Activated T-helper 9 cell treated with anti-CD3 and anti-CD28 coated beads, Interleukin-2, amount 50 U/mL, for 16 hours (primary cell): ENCODE results near the gene NT5C3A.
"Not testable (repeated sequence)": the region's sequence is repeated elsewhere in the genome, so short reads cannot be mapped to it uniquely, and the experiment has no call there.

Source experiments
- DNase-seq: peaks from one replicate; pipeline ENCODE4 v3.0.0-alpha.2; 2020; ENCODE audit warnings: low read depth

NT5C3A gene

DNA sequence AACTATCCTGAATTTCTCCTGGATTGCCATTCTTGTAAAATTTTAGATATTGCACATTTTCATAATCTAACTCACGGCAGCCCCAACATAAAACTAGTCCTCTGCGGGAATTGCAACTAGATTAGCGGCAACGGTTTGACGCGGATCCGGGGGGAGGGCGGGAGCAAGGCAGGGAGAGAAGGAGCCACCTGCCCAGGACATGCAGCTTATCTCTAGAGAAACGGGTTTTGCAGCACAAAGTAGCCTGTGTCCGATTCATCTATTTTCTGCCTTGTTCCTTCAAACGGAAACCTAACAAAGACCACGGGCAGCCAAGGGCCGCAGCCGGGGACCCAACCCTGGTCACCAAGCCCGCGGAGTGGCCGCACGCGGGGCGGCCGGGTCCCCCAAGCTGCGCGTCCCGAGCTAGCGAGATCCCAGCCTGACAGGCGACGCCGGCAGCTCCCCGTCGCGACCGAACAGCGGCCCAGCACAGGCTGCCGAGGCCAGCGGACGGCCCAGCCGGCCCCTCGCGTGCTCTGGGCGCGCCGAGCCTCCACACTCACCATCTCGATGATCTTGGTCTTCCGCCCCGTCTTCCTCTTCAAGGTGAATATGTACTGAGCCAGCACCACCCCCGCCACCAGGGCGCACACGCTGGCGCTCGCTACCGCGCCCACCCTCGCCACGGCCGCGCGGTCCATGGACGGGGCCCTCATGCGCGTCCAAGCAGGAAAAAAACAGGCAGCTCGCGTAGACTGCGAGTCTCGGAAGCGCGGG is at the start of gene NT5C3A:
TSS of gene NT5C3A (minus strand) at position 754 of the 759 bp plus-strand sequence. CDS start at position 683, 71 bp downstream.
- DNase-seq = peak; percentile 8

DNA sequence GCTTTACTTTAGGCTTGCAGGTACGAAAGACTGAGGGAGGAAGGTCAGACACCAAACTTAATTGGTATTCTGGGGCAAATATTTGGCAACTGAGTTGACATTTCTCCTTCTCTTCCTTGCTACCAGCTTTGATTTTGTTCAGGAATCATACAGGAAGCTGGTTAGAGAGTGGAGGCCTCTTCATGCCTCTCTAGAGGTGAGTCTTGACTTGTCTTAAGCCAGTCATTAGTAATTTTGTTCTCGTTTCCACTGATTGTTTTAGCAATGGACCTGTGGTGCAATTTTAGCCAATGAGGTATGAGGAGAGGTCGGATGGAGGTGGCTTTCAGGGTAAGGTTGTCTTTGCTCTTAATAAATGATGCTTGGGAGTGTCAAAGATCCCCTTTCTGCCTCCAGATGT is 49.0 kb upstream of the NT5C3A start:
- DNase-seq = no peak

DNA sequence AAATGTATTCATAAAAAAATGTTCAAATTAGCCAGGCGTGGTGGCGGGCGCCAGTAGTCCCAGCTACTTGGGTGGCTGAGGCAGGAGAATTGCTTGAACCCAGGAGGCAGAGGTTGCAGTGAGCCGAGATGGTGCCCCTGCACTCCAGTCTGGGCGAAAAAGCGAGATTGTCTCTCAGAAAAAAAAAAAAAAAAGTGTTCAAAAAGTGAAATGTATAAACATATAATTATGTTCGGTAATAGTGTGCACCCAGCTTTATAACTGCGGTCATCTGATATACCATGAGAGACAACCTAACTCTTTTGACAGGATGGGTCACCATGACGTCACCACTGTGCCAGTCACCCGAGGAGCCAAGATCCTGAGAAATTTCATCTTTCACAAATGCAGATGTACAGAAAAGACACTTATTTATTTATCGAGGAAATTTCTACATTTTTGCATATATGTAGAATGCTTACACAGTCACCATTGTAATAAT is 47.2 kb upstream of the NT5C3A start:
- DNase-seq = no peak

DNA sequence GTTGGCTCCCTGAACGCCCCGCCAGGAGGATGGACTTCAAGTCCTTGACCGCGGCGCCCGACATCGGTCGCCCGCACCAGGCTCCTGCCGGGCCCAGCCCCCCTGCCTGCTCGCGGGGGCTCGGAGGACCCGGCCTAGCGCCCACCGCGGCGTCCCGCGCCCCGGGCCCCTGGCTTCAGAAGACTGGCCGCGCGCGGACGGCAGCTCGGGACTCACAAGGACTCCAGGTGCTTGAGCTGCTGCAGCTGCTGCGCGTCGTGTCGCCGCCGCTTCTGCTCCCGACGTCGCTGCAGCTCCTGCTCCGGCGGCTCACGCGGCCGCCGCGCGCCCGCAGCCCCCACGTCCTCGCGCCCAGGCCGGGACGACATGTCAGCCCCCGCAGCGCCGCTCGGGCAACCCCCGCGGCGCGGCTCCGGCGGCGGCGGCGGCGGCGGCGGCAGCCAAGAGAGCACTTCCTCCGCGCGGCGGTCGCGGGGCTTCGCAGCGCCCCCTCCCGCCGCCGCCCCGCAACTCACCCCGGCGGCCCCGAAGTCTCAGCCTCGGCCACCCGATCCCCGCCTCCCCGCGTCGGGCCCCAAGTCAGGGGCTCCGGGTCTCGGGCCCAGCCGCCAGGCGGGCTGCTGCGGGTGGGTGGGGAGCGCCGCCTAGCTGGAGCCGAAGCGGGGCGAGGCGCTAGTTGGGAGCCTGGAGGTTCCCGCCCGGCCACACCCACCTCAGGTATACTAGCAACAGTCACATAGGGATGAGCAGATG is 46.6 kb upstream of the NT5C3A start, which contains the start of gene RP9:
TSS of gene RP9 (minus strand) at position 400 of the 753 bp plus-strand sequence. CDS start at position 368, 32 bp downstream.
- peak; percentile 68 for DNase-seq

DNA sequence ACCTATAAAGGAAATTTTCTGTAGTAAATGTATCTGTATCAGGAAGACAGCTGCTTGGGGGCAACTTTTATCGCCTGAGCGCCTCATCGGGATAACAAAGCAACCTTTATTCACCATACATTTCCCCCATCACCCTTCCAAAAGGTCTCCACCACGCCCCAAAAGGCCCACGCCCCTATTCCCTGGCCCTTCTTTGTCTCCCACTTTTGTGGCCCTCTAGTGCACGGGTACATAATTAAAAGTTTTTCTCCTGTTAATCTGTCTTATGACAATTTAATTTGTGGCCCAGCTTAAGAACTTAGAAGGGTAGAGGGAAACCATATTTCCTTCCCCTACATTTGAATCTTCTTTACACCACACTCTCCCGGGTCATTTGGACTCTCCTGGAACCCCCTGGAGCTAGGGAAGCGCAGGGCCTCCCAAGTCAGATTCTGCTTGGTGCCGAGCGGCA is 46.0 kb upstream of the NT5C3A start:
- DNase-seq = no peak

DNA sequence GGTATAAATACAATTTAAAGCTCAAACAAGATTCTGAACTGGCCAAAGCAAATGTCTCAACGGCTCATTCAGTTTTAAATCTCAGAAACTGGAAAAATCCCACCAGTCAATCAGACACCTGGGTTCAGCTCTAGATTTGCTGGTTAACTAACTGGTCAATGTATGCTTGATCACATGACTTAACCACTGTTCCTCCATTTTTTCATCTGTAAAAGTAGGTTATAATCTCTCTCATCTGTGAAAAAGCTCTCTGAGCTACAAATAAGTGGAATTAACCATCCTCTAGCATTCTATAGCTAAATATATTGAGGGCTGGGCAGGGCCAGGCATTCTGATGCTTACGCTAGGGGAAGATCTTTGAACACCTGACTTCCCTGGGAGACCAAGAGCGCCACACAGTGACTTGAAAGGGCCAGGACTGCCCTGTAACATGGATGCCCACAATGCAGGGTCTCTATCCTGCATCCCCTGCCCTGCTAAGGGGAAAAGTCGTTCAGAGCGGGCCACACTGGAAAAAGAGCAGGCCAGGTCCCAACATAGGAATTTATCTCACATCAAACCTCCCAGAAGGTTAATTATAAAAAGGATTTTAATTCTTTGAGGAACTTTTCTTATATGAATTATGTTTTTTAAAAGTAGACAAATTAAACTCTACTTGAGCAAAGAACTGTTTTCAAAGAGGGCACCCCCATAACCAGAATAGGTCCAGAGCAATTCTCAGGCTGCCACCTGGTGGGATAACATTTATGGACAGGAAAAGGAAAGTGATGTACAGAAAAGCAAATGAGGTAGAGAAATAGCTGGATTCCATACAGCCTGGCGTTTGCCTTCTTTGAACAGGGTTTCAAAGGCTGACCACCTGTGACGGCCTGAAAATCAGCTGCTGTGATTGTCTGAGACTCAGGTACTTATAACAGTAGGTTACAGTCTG is 44.8 kb upstream of the NT5C3A start:
- DNase-seq = no peak

DNA sequence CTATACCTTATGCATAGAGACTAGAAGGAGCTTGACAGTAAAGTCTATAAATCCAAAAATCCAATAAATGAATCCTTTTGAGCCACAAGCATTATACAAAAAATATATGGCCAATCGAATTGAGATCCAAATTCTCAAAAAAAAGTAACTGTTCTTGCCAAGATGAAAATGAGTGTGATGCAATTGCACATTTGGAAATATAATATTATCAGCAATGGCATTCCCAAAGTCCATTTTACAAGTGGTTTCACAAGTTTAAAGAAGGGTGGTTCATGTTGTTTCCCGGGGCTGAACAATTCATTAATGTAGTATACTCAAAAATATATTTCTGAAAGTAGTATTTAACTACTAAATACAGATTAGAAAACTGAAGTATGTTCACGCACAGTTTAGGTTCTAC is 39.3 kb upstream of the NT5C3A start:
- DNase-seq = no peak

DNA sequence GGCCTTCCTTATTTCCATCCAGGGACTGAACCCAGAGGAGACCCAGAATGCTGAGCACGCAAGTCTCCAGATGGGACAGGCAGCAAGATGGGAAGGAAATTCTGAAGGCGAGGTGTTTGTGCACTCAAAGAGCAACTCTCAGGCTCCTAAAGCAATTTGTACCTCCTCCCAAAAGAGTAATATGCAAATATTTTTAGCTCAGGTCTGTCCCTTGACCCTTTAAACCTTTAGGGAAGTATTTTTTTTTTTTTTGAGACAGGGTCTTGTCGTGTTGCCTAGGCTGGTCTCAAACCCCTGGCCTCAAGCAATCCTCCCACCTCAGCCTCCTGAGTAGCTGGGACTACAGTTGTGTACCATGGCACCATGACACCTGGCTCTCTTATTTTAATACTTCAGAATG is 38.2 kb upstream of the NT5C3A start:
- no peak for DNase-seq

DNA sequence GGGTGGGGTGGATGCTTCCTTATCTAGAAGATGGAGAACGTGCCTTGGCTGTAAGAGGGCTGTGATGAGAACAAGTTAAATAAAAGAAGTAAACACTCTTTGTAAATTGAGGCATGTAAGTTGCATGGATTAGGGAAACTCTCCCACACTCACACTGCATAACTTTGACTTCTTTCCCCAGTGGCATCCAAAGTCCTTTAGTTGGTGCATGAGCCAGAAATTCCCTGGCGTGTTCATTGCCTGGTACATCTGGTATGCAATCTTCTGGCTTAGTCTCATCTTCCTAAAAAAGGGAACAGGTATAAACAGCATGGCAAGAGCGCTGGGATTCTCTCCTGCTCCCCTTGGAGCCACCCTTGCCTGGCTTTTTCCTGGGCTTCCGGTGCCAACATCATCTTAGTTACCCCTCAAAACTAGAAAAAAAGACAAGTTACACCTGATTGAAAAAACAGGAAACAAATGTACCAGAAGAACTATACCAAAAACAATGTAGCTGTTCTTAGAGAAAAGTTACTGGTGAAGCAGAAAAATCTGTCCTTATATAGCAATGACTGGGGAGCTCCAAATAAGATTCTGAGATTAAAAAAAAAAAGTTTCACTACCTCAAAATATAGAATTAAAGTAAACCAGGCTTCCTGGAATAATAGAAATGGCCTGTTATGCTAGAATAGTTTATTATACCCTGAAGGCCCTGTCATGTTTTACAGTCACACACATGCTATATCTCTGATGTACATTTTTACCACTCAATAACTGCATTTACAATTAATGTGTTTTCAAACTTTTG is 36.8 kb upstream of the NT5C3A start:
- DNase-seq = no peak

DNA sequence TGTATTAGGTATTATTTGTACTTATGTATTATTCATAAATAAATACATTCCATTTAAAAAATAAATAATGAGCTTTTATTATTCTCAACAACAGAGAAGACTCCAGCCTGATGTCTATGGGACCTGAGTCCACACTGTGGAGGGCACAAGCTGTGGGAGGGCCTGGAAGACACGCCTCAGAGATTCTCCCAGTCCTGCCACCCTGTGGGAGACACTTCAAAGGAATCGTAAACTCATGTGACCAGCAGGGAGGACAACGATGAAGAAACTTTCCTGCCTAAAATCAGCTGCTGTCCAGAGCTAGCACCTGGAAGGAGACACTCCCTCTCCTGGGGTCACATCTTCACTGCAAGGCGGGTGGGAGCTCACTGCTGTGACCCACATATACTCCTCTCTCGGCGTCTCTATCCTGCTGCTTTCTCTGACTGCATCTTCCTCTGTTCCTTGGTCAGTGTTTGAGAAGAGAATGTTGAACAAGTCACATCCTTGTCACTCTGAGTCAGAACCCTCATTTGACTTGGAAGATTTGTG is 32.2 kb upstream of the NT5C3A start:
- not testable (repeated sequence) for DNase-seq

DNA sequence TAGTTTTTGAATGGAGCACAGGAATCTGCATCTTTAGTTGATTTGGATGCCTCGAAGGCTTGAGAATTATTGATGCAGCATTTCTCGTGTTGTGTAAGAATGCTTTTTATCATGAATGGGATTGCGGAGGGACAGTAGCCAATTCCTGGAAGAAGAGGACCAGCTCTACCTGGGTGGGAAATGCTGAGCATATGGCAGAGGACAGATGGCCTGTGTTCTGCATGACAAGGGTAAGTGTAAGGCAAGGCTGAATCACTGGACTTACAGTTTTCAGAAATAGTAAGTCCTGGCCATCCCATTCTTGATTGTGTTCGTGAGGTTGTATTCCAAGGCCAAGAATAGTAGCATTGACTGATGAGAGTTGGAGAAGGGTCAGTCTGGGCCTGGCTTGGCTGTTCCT is 30.7 kb upstream of the NT5C3A start:
- no peak for DNase-seq

DNA sequence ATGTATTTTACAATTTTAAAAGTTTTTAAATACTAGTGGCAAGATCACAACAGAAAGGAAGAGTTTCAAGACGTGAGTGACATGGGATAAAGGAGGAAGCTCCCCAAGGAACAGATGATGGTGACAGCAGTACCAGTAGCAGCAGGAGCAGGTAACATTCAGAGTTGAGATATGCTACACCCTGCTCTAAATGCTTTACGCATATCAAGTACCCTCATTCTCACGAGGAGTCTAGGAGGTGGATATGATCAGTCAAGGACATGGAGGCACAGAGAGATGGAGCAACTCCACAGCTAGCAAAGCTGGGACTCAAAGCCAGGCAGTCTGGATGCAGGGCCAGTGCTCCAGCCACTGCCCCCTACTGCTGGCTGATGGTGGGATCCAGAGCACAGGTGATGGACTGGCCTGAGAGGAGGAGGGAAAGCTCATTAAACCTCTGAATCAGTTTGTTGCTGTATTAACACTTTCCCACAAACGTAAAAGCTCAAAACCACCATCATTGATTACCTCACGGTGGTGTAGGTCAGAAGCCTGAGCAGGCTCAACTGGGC is 29.1 kb upstream of the NT5C3A start:
- DNase-seq = no peak

DNA sequence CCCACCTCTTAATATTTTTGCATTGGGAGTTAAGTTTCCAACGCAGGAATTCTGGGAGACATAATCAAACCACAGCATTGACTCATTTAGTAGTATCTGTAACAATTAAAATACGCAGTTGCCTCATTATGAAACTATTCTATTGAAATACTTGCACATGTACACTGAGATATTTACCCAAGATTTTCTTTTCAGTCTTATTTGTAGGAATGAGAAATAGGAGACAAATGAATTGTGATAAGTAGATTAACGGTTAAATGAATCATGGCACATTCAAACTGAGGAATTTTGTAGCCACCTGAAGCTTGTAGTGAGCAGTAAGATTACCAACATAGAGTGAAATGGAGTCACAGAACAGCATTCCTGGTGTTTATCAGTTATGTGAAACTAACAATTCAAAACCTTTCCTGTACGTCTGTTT is 28.5 kb upstream of the NT5C3A start:
- no peak for DNase-seq

DNA sequence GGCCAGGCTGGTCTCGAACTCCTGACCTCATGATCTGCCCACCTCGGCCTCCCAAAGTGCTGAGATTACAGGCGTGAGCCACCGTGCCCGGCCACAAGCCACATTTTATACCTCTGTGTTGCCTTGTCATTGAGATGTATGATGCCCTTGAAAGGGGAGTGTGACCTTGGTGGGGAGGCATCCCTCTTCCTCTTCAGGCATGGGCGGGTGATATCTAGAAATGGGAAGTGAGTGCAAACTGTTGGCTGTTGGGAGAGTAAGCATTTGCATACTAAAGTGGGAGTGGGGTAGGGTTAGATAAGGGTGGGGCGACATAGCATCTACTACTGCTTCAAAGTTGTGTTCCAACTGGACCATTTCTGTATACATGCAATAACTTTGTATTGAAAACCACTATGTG is 26.6 kb upstream of the NT5C3A start:
- no peak for DNase-seq

DNA sequence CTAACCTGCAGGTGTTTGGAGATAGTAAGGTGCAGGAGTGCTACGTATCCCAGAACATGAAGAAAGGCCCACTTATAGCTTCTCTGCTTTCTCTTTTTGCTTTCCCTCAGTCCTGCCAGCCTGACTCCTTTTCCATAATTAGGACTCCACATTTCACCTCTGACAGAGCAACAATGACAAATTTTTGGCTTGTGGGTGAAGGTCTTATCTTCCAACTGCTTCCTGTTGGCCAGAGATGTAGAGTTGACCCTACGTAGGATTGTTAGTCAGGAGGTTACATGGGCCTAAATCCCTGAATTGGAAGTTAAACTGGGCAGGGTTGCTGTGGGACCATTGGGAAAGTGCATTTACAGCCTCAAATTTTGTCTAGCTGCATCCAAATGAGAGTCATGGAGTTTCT is 25.3 kb upstream of the NT5C3A start:
- DNase-seq = no peak

DNA sequence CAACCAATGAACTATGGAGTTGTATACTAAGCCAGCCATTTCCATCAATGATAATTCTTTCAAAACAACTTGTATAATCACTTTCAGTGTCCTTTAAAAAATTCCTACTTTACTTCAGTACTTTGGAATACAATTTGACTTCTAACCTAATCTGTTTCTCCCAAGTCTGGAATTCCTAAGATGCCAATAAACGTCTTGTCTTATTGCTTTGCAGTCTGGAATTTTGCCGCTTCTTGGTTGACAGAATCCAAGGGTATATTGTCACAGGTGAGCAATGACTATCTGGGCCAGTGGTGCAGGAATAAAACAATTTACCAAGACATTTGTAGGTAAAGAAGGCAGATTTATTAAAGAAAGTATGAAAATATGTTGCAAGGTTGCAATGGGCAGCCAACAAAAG is 24.8 kb upstream of the NT5C3A start:
- DNase-seq = no peak

DNA sequence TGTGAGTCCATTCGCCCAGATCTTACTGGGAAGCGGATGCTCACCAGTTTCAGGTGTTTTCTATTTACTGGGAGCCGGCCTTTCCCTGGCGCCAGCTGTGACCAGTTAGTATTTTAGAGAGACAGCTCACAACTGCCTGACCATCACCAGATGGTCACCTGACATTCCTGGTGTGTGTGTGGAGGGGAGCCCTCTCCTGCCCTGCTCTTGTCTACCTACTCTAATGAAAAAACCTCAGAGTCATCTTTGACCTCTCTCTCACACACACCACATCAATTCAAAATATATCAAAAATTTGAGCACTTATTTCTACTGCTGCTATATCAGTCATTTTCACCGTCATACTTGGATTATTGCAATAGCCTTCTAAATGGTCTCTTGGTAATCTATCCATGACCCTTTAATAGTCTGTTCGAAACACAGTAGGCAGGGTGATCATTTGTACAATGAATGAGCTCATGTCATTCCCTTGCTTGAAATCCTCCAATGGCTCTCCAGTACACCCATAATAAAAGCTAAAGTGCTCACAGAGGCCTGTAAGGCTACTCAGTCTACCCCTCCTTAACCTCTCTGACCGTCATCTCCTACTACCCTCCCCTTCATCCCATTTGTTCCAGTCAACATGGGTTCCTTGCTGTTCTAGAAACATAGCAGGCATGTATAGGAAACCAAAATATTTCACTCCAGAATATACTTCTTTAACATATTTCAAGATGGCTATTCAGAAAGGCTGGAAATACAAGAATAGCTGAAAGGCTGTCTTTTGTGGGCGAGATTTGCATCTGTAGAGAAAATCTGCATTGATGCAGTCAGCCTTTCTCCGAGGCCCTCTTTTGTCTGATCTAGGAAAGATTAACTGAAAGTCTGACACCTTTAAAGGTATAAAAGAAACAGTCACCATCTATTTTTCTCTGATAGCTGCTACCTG is 17.5 kb upstream of the NT5C3A start:
- DNase-seq = no peak

DNA sequence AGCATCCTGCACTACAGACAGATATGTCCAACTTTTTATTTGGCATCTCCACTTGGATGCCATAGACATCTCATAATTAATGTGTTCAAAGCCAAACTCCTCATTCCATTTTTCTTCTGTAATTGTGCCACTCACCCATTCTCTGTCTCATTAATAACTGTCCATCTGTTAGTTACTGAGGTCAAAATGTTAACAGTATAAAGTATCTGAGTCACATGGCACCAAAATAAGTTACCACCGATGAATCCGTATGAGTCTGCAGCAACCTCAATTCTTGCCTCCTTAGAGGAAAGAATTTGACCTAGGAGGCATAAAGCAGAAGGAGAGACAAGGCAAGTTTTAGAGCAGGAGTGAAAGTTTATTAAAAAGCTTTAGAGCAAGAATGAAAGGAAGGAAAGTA is 16.5 kb upstream of the NT5C3A start:
- no peak for DNase-seq

DNA sequence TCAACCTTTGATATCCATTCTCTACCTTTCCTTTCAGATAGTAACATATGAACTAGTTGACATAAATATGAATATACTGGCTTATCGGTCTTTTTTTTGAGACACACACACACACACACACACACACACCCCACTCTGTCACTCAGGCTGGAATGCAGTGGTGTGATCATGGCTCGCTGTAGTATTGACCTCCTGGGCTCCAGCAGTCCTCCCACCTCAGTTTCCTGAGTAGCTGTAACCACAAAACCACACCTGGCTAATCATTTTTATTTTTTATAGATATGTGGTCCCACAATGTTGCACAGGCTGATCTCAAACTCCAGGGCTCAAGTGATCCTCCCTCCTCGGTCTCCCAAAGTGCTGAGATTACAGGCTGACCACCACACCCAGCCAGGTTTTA is 14.2 kb upstream of the NT5C3A start:
- DNase-seq = no peak
